BLaER1 treated with 17β-estradiol and CSF1 and Interleukin-3, amounts not matched to agents 10 nM and 100 nM (cell line): ENCODE results near the gene POLN.

ENCODE experiments used
- H3K27ac ChIP-seq, 11 experiments: shearing (Covaris generic); formaldehyde crosslinking; 2 replicates each; pipeline ENCODE4 v1.8.1; 2022
- H3K27me3 ChIP-seq, 11 experiments: shearing (Covaris generic); formaldehyde crosslinking; 2 replicates each; pipeline ENCODE4 v1.8.1; 2022
- H3K36me3 ChIP-seq, 11 experiments: shearing (Covaris generic); formaldehyde crosslinking; 2 replicates each; pipeline ENCODE4 v1.8.1; 2022
- H3K4me1 ChIP-seq, 10 experiments: shearing (Covaris generic); formaldehyde crosslinking; 2 replicates each; pipeline ENCODE4 v1.8.1; 2022
- H3K4me2 ChIP-seq, 11 experiments: shearing (Covaris generic); formaldehyde crosslinking; 2 replicates each; pipeline ENCODE4 v1.8.1; 2022
- H3K4me3 ChIP-seq, 10 experiments: shearing (Covaris generic); formaldehyde crosslinking; 2 replicates each; pipeline ENCODE4 v1.8.1; 2022
- H3K9ac ChIP-seq, 11 experiments: shearing (Covaris generic); formaldehyde crosslinking; 2 replicates each; pipeline ENCODE4 v1.8.1; 2022
- H3K9me3 ChIP-seq, 11 experiments: shearing (Covaris generic); formaldehyde crosslinking; replicated peaks in 1 of 11; 2 replicates each; pipeline ENCODE4 v1.8.1; 2022
- H4K20me1 ChIP-seq, 11 experiments: shearing (Covaris generic); formaldehyde crosslinking; 2 replicates each; pipeline ENCODE4 v1.8.1; 2022
- Cebpa-rat ChIP-seq, 11 experiments: shearing (Covaris generic); IDR thresholded peaks; 2 replicates each; pipeline ENCODE4 v1.8.1; 2022

Gene POLN

DNA sequence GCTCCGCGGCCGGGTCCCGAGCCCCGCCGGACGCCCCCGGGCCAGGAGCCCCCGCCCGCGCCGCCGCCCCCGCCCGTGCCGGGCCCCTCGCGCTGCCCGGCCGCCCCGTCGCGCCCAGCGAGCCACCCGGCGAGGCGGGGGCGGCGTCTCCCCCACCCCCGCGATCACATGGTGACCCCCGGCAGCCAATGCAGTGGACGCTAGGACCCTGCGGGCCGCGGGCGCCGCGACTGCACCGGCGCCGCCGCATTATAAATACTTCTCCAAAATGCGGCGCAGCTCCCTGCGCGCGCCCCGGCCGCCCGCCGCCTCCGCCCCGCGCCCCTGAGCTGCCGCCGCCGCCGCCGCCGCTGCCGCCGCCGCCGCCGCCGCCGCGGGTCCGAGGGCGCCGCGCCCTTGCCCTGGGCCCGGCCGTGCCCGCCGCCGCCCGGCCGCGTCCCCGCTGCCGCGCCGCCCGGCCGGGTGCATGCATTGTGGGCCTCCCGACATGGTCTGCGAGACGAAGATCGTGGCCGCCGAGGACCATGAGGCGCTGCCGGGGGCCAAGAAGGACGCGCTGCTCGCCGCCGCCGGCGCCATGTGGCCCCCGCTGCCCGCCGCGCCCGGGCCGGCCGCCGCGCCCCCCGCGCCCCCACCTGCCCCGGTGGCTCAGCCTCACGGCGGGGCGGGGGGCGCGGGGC, 182.7 kb downstream of the POLN start, which contains the start of gene NAT8L:
Gene NAT8L (plus strand): TSS at position 282 of the 680 bp plus-strand sequence. CDS start 185 bp downstream, at position 467.
- Histone ChIP-seq H3K4me1 (peaks cover 0 to 28% (median 18%) of the 10 kb centered on the region in 10 experiments; a peak in 14 of 20 replicates), H3K36me3 (peaks cover 0 to 12% (median 8%) of the 10 kb centered on the region in 11 experiments; a peak in 8 of 22 replicates), H3K4me3 (peak within 1 kb of the TSS; percentile 68 to 78 (median 70)), H3K9me3 (no peaks in the 10 kb centered on the region), H3K27ac (peak within 1 kb of the TSS in 9 of 11 experiments; percentile 50 to 74 (median 61); a peak in 18 of 22 replicates), H3K9ac (peak within 1 kb of the TSS; percentile 57 to 82 (median 75); a peak in 21 of 22 replicates), H3K27me3 (peaks cover 40 to 57% (median 46%) of the 10 kb centered on the region in 11 experiments), H4K20me1 (peaks cover 0 to 34% (median 23%) of the 10 kb centered on the region in 11 experiments; a peak in 14 of 22 replicates), H3K4me2 (peak within 1 kb of the TSS; percentile 75 to 90 (median 85))
- TF ChIP-seq Cebpa-rat (IDR thresholded peaks at IDR 0.05): no peak

GRCh38 chr4:2058264-2059045, 183.5 kb downstream of the POLN start:
- Histone ChIP-seq H3K4me1 (peaks cover 0 to 28% (median 18%) of the 10 kb centered on the region in 10 experiments; a peak in 14 of 20 replicates), H3K9ac (peak overlapping the region; percentile 57 to 82 (median 75); a peak in 21 of 22 replicates), H3K4me3 (peak overlapping the region; percentile 68 to 78 (median 70)), H3K27ac (peak overlapping the region in 7 of 11 experiments; percentile 39 to 66 (median 54); a peak in 10 of 22 replicates), H3K27me3 (peaks cover 40 to 57% (median 46%) of the 10 kb centered on the region in 11 experiments), H3K4me2 (peak overlapping the region; percentile 75 to 90 (median 85)), H3K36me3 (peaks cover 0 to 7% (median 4%) of the 10 kb centered on the region in 11 experiments; a peak in 8 of 22 replicates), H4K20me1 (peaks cover 0 to 30% (median 23%) of the 10 kb centered on the region in 11 experiments; a peak in 14 of 22 replicates), H3K9me3 (no peaks in the 10 kb centered on the region)
- TF ChIP-seq Cebpa-rat (IDR thresholded peaks at IDR 0.05): no peak

DNA sequence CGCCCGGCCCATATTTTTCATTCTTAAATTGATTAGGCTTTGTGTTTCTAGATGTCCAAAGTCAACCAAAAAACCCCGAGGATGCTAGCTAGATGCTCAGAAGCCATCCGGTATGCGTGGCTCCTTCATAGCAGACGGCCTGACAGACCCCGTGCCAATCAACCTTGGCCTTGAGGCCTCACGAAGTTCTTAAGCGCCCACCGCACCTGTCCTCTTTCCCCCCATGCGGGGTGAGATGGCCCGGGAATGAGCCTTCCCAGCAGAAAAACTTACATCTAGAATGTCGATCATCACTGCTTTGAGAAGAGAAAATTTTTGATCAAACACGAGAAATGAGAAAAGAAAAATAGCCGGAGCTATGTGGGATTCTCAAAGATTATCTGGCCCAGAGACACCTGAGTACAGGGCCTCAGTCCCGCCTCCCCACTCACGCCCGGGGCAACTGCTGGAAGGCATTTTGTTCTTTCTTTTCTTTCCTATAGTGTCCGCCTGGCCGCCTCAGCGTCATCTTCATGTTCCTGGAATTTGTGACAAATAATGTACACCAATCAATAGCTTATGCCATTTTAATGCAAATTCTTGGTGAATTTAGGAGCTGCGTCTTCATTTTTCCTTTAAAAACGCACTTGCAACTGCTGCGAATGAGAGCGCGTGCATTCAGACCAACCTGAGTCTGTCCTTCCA, 184.4 kb downstream of the POLN start:
- TF ChIP-seq Cebpa-rat (IDR thresholded peaks at IDR 0.05): no peak
- Histone ChIP-seq H3K36me3 (no peaks in the 10 kb centered on the region), H3K4me1 (peaks cover 0 to 28% (median 18%) of the 10 kb centered on the region in 10 experiments; a peak in 14 of 20 replicates), H3K4me3 (no peak overlapping the region), H3K27ac (no peak overlapping the region), H3K9ac (no peak overlapping the region), H3K4me2 (no peak overlapping the region), H4K20me1 (peaks cover 0 to 21% (median 19%) of the 10 kb centered on the region in 11 experiments; a peak in 14 of 22 replicates), H3K27me3 (peaks cover 40 to 57% (median 46%) of the 10 kb centered on the region in 11 experiments), H3K9me3 (no peaks in the 10 kb centered on the region)

DNA sequence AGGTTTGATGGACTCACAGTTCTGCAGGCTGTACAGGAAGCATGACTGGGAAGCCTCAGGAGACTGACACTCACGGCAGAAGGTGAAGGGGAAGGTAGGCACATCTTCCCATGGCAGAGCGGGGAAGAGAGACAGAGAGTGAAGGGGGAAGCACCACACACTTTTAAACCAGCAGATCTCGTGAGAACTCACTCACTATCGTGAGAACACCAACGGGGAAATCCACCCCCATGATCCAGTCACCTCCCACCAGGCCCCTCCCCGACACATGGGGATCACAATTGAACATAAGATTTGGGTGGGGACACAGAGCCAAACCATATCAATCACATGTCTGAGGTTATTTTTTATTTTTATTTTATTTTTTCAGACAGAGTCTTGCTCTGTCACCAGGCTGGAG, 187.7 kb downstream of the POLN start:
- peaks cover 23 to 34% (median 27%) of the 10 kb centered on the region in 11 experiments for H3K27me3 ChIP-seq
- H3K27ac ChIP-seq: no peak overlapping the region

DNA sequence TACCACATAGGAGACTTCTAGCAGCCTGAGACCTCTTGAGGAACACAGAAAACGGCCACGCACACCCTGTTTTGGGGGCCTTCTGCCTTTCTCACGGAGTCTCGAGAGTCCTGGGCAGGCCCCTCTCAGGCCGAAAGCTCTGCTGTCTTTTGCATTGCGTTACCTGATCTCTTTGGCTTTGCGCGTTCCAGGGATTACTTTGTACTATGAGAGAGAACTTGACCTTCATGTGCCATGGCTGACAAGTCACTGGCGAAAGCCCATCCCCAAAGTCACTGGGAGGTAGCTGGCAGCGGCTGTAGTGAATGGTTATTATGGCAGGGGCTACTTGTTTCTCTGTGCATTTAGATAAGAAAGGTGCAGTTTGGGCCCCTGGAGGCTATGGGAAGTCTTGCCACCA, 190.8 kb downstream of the POLN start:
- Histone ChIP-seq H3K4me1 (peaks cover 7 to 15% (median 11%) of the 10 kb centered on the region in 10 experiments; a peak in 19 of 20 replicates), H3K4me2 (no peak overlapping the region), H3K4me3 (no peak overlapping the region), H4K20me1 (peaks cover 0 to 10% (median 5%) of the 10 kb centered on the region in 11 experiments; a peak in 12 of 22 replicates), H3K9me3 (no peaks in the 10 kb centered on the region), H3K27ac (no peak overlapping the region), H3K36me3 (no peaks in the 10 kb centered on the region), H3K27me3 (peaks cover 0 to 21% (median 8%) of the 10 kb centered on the region in 11 experiments; a peak in 17 of 22 replicates), H3K9ac (no peak overlapping the region)
- TF ChIP-seq Cebpa-rat (IDR thresholded peaks at IDR 0.05): no peak

More for the DNA sequence above, 187.7 kb downstream of the POLN start:
- Histone ChIP-seq H3K9me3 (no peaks in the 10 kb centered on the region), H3K9ac (no peak overlapping the region), H3K4me2 (no peak overlapping the region), H3K4me3 (no peak overlapping the region), H3K36me3 (no peaks in the 10 kb centered on the region), H3K4me1 (peaks cover 0 to 3% (median 0%) of the 10 kb centered on the region in 10 experiments; a peak in 3 of 20 replicates), H4K20me1 (peaks cover 0 to 5% (median 0%) of the 10 kb centered on the region in 11 experiments; a peak in 2 of 22 replicates)
- no peak for TF ChIP-seq Cebpa-rat (IDR thresholded peaks at IDR 0.05)

DNA sequence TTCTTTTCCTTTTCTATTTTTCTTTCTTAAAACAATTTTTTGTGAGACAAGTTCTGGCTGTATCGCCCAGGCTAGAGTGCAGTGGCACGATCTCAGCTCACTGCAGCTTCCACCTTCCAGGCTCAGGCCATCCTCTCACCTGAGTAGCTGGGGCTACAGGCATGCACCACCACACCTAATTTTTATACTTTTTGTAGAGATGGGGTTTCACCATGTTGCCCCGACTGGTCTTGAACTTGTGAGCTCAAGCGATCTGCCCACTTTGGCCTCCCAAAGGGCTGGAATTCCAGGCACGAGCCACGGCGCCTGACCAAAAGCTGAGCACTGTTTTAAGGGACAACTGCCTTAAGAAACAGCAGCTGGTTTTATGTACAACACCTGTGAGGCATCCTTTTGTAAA, 192.1 kb downstream of the POLN start:
- peaks cover 0 to 26% (median 8%) of the 10 kb centered on the region in 11 experiments; a peak in 13 of 22 replicates for H3K27me3 ChIP-seq
- H3K4me1 ChIP-seq: peaks cover 18 to 28% (median 24%) of the 10 kb centered on the region in 10 experiments; a peak in 19 of 20 replicates
- no peak overlapping the region for H3K9ac ChIP-seq
- peaks cover 0 to 1% (median 0%) of the 10 kb centered on the region in 11 experiments; a peak in 1 of 22 replicates for H3K9me3 ChIP-seq
- no peak overlapping the region for H3K4me3 ChIP-seq
- H3K27ac ChIP-seq: no peak overlapping the region
- TF ChIP-seq Cebpa-rat (IDR thresholded peaks at IDR 0.05): no peak
- peaks cover 0 to 23% (median 14%) of the 10 kb centered on the region in 11 experiments; a peak in 17 of 22 replicates for H4K20me1 ChIP-seq
- peaks cover 0 to 1% (median 0%) of the 10 kb centered on the region in 11 experiments; a peak in 2 of 22 replicates for H3K36me3 ChIP-seq
- H3K4me2 ChIP-seq: no peak overlapping the region

DNA sequence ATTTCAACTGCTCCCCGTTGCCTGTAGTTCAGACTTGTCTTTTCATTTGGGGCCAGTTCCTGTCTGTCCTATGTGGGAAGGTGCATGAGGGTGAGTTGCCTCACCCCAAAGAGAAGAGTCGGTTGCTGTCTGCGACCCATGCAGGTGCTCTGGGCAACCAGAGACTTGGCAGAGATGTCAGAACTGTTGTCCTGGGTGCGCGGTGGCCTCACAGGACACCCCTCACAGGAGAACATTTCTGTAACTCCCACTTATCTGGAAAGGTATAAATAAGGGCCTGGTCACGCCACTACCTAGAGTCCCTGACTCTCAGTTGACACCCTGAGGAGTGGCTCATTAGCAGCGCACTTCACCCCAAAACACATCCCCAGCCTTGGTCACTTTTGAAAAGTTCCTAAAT, 192.5 kb downstream of the POLN start:
- H3K36me3 ChIP-seq: peaks cover 0 to 5% (median 4%) of the 10 kb centered on the region in 11 experiments; a peak in 9 of 22 replicates
- H3K27me3 ChIP-seq: peaks cover 0 to 30% (median 8%) of the 10 kb centered on the region in 11 experiments; a peak in 13 of 22 replicates
- peaks cover 0 to 28% (median 18%) of the 10 kb centered on the region in 11 experiments; a peak in 18 of 22 replicates for H4K20me1 ChIP-seq

GRCh38 chr4:2048831-2049230, 193.1 kb downstream of the POLN start:
- H3K4me1 ChIP-seq: peaks cover 18 to 38% (median 31%) of the 10 kb centered on the region in 10 experiments; a peak in 19 of 20 replicates
- no peak for TF ChIP-seq Cebpa-rat (IDR thresholded peaks at IDR 0.05)
- peaks cover 0 to 30% (median 8%) of the 10 kb centered on the region in 11 experiments; a peak in 13 of 22 replicates for H3K27me3 ChIP-seq
- no peak overlapping the region for H3K4me3 ChIP-seq
- peaks cover 2 to 33% (median 24%) of the 10 kb centered on the region in 11 experiments; a peak in 20 of 22 replicates for H4K20me1 ChIP-seq
- H3K9me3 ChIP-seq: peaks cover 0 to 7% (median 0%) of the 10 kb centered on the region in 11 experiments; a peak in 1 of 22 replicates
- no peak overlapping the region for H3K27ac ChIP-seq
- H3K4me2 ChIP-seq: peak overlapping the region in 1 of 11 experiments; percentile 18; a peak in 1 of 22 replicates
- H3K36me3 ChIP-seq: peaks cover 0 to 11% (median 9%) of the 10 kb centered on the region in 11 experiments; a peak in 10 of 22 replicates
- no peak overlapping the region for H3K9ac ChIP-seq

More for the DNA sequence above, 192.5 kb downstream of the POLN start:
- Histone ChIP-seq H3K4me2 (no peak overlapping the region), H3K4me3 (no peak overlapping the region), H3K27ac (no peak overlapping the region), H3K9me3 (peaks cover 0 to 6% (median 0%) of the 10 kb centered on the region in 11 experiments; a peak in 1 of 22 replicates), H3K9ac (no peak overlapping the region), H3K4me1 (peaks cover 18 to 32% (median 28%) of the 10 kb centered on the region in 10 experiments; a peak in 19 of 20 replicates)
- no peak for TF ChIP-seq Cebpa-rat (IDR thresholded peaks at IDR 0.05)
